Peyer's patch (tissue), 4 donors: ENCODE measurements around the gene CENPO. TPM values are rescaled to one million over a fixed set of nuclear protein-coding genes. Genes with fewer than 3 reads are reported as not detected.
A peak's percentile ranks its signal among the peaks of the same experiment; 100 is the strongest.

Source experiments
- DNase-seq, 3 donors: peaks; one replicate each; pipeline ENCODE4 v3.0.0-alpha.2; 2017 to 2019
- H3K27ac ChIP-seq, 4 donors: fragments of 200-600 bp; sonication (generic); one replicate each; pipeline ENCODE4 v1.5.1; 2016 to 2019
- H3K27me3 ChIP-seq, 2 donors: fragments of 200-600 bp; sonication (generic); one replicate each; pipeline ENCODE4 v1.5.1; 2019
- H3K36me3 ChIP-seq, 3 donors: fragments of 200-600 bp; sonication (generic); one replicate each; pipeline ENCODE4 v1.5.1; 2016 to 2019
- H3K4me1 ChIP-seq, 4 donors: fragments of 200-600 bp; sonication (generic); one replicate each; pipeline ENCODE4 v1.5.1; 2016 to 2019
- H3K4me3 ChIP-seq, 4 donors: fragments of 200-600 bp; sonication (generic); 1 replicate in 3 of 4; 2 replicates in 1 of 4; pipeline ENCODE4 v1.5.1; 2016 to 2019; ENCODE audit warnings: mild to moderate bottlenecking in 1 of 4
- H3K9me3 ChIP-seq, 4 donors: fragments of 200-600 bp; sonication (generic); one replicate each; pipeline ENCODE4 v1.5.1; 2016 to 2019; ENCODE audit warnings: mild to moderate bottlenecking in 1 of 4
- CTCF ChIP-seq, 6 experiments: fragments of 450-650 bp in 4 of 6; fragments of 200-600 bp in 2 of 6; sonication (generic) in 1 of 6; IDR thresholded peaks; one replicate each; pipeline ENCODE4 v1.5.1; 2017 to 2019; ENCODE audit warnings: antibody characterized with exemption in 6 of 6, mild to moderate bottlenecking in 3 of 6, moderate library complexity in 1 of 6
- POLR2A ChIP-seq, 2 donors: fragments of 450-650 bp; IDR thresholded peaks; one replicate each; pipeline ENCODE4 v1.5.1; 2017; ENCODE audit warnings: antibody characterized with exemption in 2 of 2, mild to moderate bottlenecking in 2 of 2, moderate library complexity in 2 of 2
- total RNA-seq, 4 donors: library from RNA; depleted of rRNA; stranded (reverse); fragments of >200 nt; gene quantifications; one replicate each; pipeline ENCODE4 v1.1.0, GENCODE V29; 2016

CENPO gene, protein sequence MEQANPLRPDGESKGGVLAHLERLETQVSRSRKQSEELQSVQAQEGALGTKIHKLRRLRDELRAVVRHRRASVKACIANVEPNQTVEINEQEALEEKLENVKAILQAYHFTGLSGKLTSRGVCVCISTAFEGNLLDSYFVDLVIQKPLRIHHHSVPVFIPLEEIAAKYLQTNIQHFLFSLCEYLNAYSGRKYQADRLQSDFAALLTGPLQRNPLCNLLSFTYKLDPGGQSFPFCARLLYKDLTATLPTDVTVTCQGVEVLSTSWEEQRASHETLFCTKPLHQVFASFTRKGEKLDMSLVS
- total RNA-seq: 10 to 100 TPM in 2 of 4 donors, 1 to 10 TPM in 2; 8.5 to 10.7 (median 10.0) TPM

DNA sequence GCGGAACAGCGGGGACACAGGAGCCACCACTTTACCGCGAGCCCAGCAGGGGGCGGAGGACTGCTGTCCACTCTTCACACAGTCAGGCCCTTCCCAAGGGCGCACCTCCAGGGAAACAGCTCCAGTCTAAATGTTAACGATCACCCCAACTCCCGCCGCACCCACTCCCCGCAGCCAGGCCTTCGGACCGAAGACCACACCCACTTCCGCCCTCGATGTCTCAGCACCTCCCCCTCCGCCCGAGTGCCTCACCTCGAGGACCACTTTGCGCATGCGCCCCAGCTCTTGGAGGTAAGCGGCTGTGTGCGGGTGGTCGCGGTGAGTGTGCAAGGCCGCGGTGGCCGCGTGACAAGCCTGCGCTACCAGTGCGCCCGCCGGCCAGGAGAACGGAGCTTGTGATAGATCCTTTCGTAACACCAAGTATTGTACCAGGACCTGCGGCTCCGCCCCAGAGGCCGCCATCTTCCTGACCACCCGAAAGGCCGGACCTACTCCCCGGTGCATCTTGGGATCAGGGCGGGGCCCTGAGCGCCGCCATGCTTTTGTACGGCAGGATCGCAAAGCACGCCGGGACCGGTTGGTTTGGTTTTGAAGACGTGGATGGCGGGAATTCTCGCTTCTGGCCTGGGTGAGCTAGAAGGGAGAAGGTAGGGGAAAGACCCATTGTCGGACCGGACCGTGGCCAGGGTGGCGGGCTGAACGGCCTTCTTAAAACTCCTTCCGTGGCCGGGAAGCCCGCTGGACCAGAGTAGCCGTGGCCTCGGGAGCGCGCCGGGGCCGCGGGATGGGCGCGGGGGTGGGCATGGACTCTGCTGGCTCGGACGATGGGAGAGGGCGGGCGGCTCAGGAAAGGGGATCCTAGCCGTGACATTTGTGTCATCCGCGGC, at the start of gene CENPO, which contains the start of gene PTRHD1:
Gene CENPO, plus strand, starts transcription at position 552 of the 887 bp plus-strand sequence. CDS start 495 bp downstream, outside the sequence.
Gene PTRHD1, minus strand, starts transcription at position 518 of the 887 bp plus-strand sequence. Its CDS starts 14 bp downstream, at position 504.
- no peaks in the 10 kb centered on the region for H3K36me3 ChIP-seq
- H3K9me3 ChIP-seq: no peaks in the 10 kb centered on the region
- peak within 1 kb of the TSS; percentile 64 to 85 (median 72) for H3K4me3 ChIP-seq
- H3K4me1 ChIP-seq: peaks cover 0 to 9% (median 2%) of the 10 kb centered on the region in 4 donors
- peak within 1 kb of the TSS; percentile 94 to 97 (median 96) for H3K27ac ChIP-seq
- peak; percentile 95 to 98 (median 98) for DNase-seq
- peak in 5 of 6 experiments; percentile 39 to 87 (median 85) for TF ChIP-seq CTCF (IDR thresholded peaks at IDR 0.05)
- TF ChIP-seq POLR2A (IDR thresholded peaks at IDR 0.05): peak; percentile 20 to 56
- no peaks in the 10 kb centered on the region for H3K27me3 ChIP-seq

DNA sequence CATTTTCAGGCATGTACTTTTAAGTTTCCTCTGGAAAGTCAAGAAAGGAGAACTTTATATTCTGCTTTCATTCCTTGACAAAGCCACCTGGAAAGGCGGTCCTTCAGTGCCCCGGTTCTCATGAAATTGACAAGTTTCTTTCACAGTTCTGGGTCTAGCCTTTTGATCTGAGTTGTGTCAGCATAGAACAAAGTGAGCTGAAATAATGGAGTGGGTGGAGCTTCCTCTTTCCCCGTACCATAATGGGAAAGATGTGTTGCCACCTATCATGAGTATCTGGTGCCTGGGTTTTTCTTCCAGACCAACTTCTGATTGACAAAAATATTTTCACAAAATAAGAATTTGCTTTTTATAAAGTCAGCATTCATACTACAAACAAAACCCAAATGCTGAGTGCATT, 49.3 kb upstream of the CENPO start:
- no peak for TF ChIP-seq CTCF (IDR thresholded peaks at IDR 0.05)
- no peak for TF ChIP-seq POLR2A (IDR thresholded peaks at IDR 0.05)
- no peaks in the 10 kb centered on the region for H3K27me3 ChIP-seq
- no peak overlapping the region for H3K27ac ChIP-seq
- H3K4me1 ChIP-seq: no peaks in the 10 kb centered on the region
- no peak for DNase-seq
- H3K36me3 ChIP-seq: peaks cover 0 to 32% (median 0%) of the 10 kb centered on the region in 3 donors
- H3K4me3 ChIP-seq: no peak overlapping the region
- no peaks in the 10 kb centered on the region for H3K9me3 ChIP-seq

DNA sequence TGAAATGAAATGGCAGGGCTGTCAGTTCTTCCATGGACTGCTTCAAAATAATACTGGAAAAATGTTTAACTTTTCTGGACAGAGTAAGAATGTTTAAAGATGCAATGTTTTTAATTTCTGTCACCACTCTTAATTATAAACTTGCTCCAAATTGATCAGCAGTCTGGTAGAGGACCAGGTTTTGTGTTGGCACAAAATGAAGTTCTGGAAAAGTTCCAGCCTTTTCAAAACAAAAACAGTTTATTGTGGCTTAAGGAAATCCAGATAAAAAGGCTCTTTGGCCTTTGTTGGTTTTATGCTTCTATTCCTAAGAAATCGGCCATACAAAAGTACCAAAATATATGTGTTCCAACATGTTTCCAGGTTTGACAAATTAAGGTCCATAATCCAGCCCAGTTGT, 48.9 kb upstream of the CENPO start:
- peaks cover 0 to 28% (median 0%) of the 10 kb centered on the region in 3 donors for H3K36me3 ChIP-seq

GRCh38 chr2:24745825-24746224, 47.4 kb upstream of the CENPO start:
- DNase-seq: no peak
- no peak overlapping the region for H3K27ac ChIP-seq
- no peak overlapping the region for H3K4me3 ChIP-seq
- H3K27me3 ChIP-seq: no peaks in the 10 kb centered on the region
- peaks cover 0 to 26% (median 0%) of the 10 kb centered on the region in 3 donors for H3K36me3 ChIP-seq
- no peak for TF ChIP-seq POLR2A (IDR thresholded peaks at IDR 0.05)
- TF ChIP-seq CTCF (IDR thresholded peaks at IDR 0.05): no peak
- no peaks in the 10 kb centered on the region for H3K4me1 ChIP-seq
- H3K9me3 ChIP-seq: no peaks in the 10 kb centered on the region

More for the DNA sequence above, 48.9 kb upstream of the CENPO start:
- TF ChIP-seq POLR2A (IDR thresholded peaks at IDR 0.05): no peak
- H3K4me1 ChIP-seq: no peaks in the 10 kb centered on the region
- no peaks in the 10 kb centered on the region for H3K27me3 ChIP-seq
- DNase-seq: no peak
- no peaks in the 10 kb centered on the region for H3K9me3 ChIP-seq
- H3K27ac ChIP-seq: no peak overlapping the region
- no peak overlapping the region for H3K4me3 ChIP-seq

- H3K27ac ChIP-seq: no peak overlapping the region
- H3K27me3 ChIP-seq: no peaks in the 10 kb centered on the region
- no peaks in the 10 kb centered on the region for H3K4me1 ChIP-seq
- DNase-seq: no peak
- no peak for TF ChIP-seq POLR2A (IDR thresholded peaks at IDR 0.05)
- H3K9me3 ChIP-seq: no peaks in the 10 kb centered on the region
- H3K36me3 ChIP-seq: peaks cover 0 to 20% (median 0%) of the 10 kb centered on the region in 3 donors
- no peak overlapping the region for H3K4me3 ChIP-seq
These were observed 45.9 kb upstream of the CENPO start for GRCh38 chr2:24747299-24747698.

DNA sequence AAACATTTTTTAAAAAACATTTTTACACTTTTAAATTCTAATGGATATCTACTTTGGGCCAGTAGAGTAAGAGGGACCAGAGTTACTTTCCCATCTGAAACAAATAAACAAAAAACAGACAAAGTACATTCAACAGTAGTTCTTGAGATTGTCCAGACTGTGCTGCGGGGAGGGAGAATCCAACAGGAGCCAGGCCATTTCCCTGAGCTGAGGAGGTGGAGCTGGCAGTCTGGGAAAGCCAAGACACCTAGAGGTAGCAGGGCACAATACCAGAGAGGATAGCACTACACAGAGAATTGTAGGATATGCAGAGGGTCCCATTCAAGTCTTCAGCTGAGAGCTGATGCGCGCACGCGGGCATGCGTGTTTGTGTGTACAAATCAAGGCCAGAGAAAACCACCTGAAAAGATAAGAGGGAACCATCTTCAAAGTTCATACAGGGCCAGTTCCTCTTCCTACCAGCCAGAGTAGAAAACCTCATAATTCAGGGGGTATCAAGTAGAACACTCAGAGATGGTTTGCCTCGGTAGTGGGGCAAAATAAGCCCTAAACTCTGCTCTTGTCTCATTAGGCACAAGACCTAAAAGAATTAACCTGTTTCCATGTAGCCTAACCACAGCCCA, 44.0 kb upstream of the CENPO start:
- no peaks in the 10 kb centered on the region for H3K27me3 ChIP-seq
- DNase-seq: no peak

More for the DNA sequence above, 44.0 kb upstream of the CENPO start:
- no peak for TF ChIP-seq POLR2A (IDR thresholded peaks at IDR 0.05)
- TF ChIP-seq CTCF (IDR thresholded peaks at IDR 0.05): no peak
- Histone ChIP-seq H3K27ac (no peak overlapping the region), H3K4me3 (no peak overlapping the region), H3K4me1 (no peaks in the 10 kb centered on the region), H3K9me3 (no peaks in the 10 kb centered on the region), H3K36me3 (peaks cover 0 to 28% (median 0%) of the 10 kb centered on the region in 3 donors)
